K562 (cell line): ENCODE results near the gene GRK3. TPM values are rescaled to one million over a fixed set of nuclear protein-coding genes. Genes with fewer than 3 reads are reported as not detected.

Source experiments
- ARID1B ChIP-seq: fragments of 450-650 bp; IDR thresholded peaks from 2 replicates; pipeline ENCODE4 v1.6.1; 2016; ENCODE audit warnings: antibody characterized with exemption, mild to moderate bottlenecking, inconsistent platforms
- CBX5 ChIP-seq: IDR thresholded peaks from 2 replicates; pipeline ENCODE4 v1.6.1; 2014; ENCODE audit warnings: low read depth, borderline replicate concordance
- KHSRP ChIP-seq: fragments of 450-650 bp; IDR thresholded peaks from 2 replicates; pipeline ENCODE4 v1.6.1; 2017
- LARP7 ChIP-seq: fragments of 450-650 bp; IDR thresholded peaks from 2 replicates; pipeline ENCODE4 v1.6.1; 2016
- PHB2 ChIP-seq: fragments of 450-650 bp; IDR thresholded peaks from 2 replicates; pipeline ENCODE4 v1.6.1; 2017; ENCODE audit warnings: low read depth
- SIRT6 ChIP-seq: IDR thresholded peaks from one replicate; pipeline ENCODE4 v1.6.1; 2012; ENCODE audit warnings: low read depth, mild to moderate bottlenecking, control low read depth, inconsistent platforms, low read length, moderate library complexity
- SMARCC2 ChIP-seq: fragments of 450-650 bp; IDR thresholded peaks from 2 replicates; pipeline ENCODE4 v1.6.1; 2017; ENCODE audit warnings: antibody characterized with exemption, moderate library complexity, mild to moderate bottlenecking, low read depth
- SOX6 ChIP-seq: fragments of 450-650 bp; IDR thresholded peaks from 2 replicates; pipeline ENCODE4 v1.6.1; 2014; ENCODE audit warnings: mild to moderate bottlenecking
- SRSF3 ChIP-seq: fragments of 200-400 bp; formaldehyde crosslinking; IDR thresholded peaks from 2 replicates; pipeline ENCODE4 v1.6.1; 2016; ENCODE audit warnings: mild to moderate bottlenecking, low read length, moderate library complexity; ENCODE audit not compliant: insufficient read depth
- TAF1 ChIP-seq: IDR thresholded peaks from 2 replicates; pipeline ENCODE4 v1.6.1; 2011; ENCODE audit warnings: mild to moderate bottlenecking, low read length, moderate library complexity; ENCODE audit not compliant: insufficient read depth, control insufficient read depth, severe bottlenecking; ENCODE audit errors: extremely low read depth
- ZEB2 ChIP-seq: fragments of 450-650 bp; IDR thresholded peaks from 2 replicates; pipeline ENCODE4 v1.6.1; 2016
- ZNF134 ChIP-seq: fragments of 250-450 bp; sonication (Bioruptor Pico); conservative IDR thresholded peaks from 2 replicates; pipeline ENCODE4 v1.4.0; 2020
- ZNF561 ChIP-seq: fragments of 450-650 bp; formaldehyde crosslinking; conservative IDR thresholded peaks from 2 replicates; pipeline ENCODE4 v1.4.0; 2020; ENCODE audit warnings: mild to moderate bottlenecking, moderate library complexity
- ZNF589 ChIP-seq: fragments of 200-800 bp; sonication (Bioruptor generic); IDR thresholded peaks from 2 replicates; pipeline ENCODE4 v1.6.1; 2016; ENCODE audit warnings: low read depth, missing genetic modification characterization, missing compliant biosample characterization
- polyA plus RNA-seq, 8 experiments: library from polyadenylated mRNA; depleted of rRNA in 4 of 8; stranded (reverse) in 5 of 8; unstranded in 3 of 8; fragments of >200 nt; fragmentation: Nextera tagmentation in 2 of 8; fragmentation: Illumina TruSeq in 1 of 8; extraction: Ambion mirVana in 2 of 8; extraction: Trizol in 1 of 8; gene quantifications; 2 replicates each; pipeline versions ENCODE4 v1.2.1 to v1.2.3, GENCODE V29; 2011 to 2014; ENCODE audit warnings: inconsistent platforms in 1 of 8, missing spikeins in 1 of 8
- total RNA-seq, 7 experiments: library from RNA; depleted of rRNA in 6 of 7; stranded (reverse); fragments of >200 nt in 6 of 7; fragmentation: Illumina TruSeq in 2 of 7; extraction: Trizol in 2 of 7; gene quantifications; 2 replicates each; pipeline versions ENCODE4 v1.2.1 to v1.2.3, GENCODE V29; 2011 to 2021; ENCODE audit warnings: low replicate concordance in 1 of 7
- TF ChIP-seq, protein P1 (sequence below): sonication (generic); formaldehyde crosslinking; IDR thresholded peaks from 2 replicates; pipeline ENCODE4 v1.8.1; 2022; ENCODE audit warnings: missing genetic modification reagents
- TF ChIP-seq, protein P2 (sequence below): fragments of 250-450 bp; sonication (Bioruptor Pico); IDR thresholded peaks from 2 replicates; pipeline ENCODE4 v1.5.0; 2021; ENCODE audit warnings: mild to moderate bottlenecking, moderate library complexity
- TF ChIP-seq, protein P3 (sequence below), 2 experiments: fragments of 450-650 bp in 1 of 2; IDR thresholded peaks; 2 replicates each; pipeline ENCODE4 v1.6.1; 2011 to 2017; ENCODE audit warnings: low read depth in 2 of 2, antibody characterized with exemption in 1 of 2, borderline replicate concordance in 1 of 2, low read length in 1 of 2, mild to moderate bottlenecking in 1 of 2, mixed read lengths in 1 of 2; ENCODE audit not compliant: control insufficient read depth in 1 of 2
- TF ChIP-seq, protein P4 (sequence below): fragments of 250-450 bp; sonication (Bioruptor Pico); IDR thresholded peaks from 2 replicates; pipeline ENCODE4 v1.4.0; 2020
- TF ChIP-seq, protein P5 (sequence below): sonication (generic); formaldehyde crosslinking; IDR thresholded peaks from 2 replicates; pipeline ENCODE4 v1.4.0; 2020; ENCODE audit warnings: mild to moderate bottlenecking, missing genetic modification reagents

The GRK3 gene
- total and polyA plus RNA-seq, 9 of the 15 experiments (the other 6 are each of a cell fraction or from before 2014, with no cell fraction given) = 1.4 to 7.6 (median 3.6) TPM

DNA sequence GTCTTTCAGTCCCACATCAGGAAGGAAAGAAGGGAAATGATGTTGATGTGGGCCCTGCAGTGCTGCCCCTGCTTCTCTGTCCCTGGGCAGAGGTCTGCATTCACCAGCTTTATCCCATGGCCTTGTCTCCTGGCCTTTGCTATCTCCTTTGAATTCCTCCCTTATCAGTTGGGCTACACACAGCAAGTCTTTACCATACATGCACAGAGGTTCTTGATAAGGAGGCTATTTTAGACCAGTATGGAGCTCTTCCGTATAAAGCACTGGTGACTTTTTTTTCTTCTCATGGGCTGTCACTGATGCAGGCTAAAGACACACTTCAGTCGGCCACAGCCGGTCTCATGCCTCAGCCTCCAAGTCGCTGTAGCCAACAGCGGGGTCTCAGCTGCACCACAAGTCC, 197.7 kb downstream of the GRK3 start (continued):
- TF ChIP-seq, protein P1, sequence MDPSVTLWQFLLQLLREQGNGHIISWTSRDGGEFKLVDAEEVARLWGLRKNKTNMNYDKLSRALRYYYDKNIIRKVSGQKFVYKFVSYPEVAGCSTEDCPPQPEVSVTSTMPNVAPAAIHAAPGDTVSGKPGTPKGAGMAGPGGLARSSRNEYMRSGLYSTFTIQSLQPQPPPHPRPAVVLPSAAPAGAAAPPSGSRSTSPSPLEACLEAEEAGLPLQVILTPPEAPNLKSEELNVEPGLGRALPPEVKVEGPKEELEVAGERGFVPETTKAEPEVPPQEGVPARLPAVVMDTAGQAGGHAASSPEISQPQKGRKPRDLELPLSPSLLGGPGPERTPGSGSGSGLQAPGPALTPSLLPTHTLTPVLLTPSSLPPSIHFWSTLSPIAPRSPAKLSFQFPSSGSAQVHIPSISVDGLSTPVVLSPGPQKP = no peak
- TF ChIP-seq, protein P2, sequence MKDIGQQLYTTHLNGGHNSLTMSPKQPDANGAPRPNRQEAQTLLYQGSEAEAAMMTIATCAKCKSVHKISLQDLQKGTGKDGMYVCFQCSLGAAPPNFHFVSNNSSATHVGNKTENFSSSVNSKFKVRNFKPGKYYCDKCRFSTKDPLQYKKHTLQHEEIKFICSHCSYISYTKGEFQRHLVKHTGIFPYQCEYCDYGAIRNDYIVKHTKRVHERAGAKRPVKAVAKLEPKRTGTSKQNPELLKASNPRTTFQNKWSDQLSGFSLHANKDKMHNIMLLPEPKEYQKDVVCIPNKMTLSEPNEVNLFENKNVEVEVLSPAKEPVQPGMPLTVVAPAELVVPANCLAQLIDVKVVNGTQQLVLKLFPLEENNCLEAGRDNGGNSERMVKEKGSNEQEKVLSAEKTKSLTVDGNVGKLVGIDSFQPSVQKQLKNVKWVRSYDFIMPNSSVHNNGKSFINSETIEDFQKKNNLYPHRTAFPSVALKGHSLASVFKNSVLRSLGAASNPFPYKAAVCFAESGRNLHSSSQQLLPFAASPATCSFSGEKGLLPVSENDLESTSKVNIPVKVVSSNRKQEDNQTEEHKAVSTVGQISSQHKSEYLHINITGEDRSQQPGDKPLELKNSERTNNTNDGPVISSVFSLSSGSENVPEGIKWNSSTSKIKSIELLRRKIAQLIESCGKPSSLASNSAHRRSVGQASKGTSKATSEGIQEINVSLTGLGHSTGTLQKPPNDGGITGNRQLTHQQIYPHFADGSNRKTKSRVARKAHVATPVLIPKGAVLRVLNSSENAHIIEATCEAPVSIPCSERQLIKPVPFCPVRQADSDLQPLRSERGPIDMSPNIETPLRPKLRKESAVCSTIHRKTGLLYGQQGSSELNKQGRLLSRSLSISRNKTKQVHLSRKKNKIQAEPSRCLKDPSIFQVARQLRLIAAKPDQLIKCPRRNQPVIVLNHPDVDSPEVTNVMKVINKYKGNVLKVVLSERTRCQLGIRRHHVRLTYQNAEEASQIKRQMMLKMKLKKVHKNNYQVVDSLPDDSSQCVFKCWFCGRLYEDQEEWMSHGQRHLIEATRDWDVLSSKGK (CRISPR knock-in tag) = no peak
- peak; percentile 84 for TF ChIP-seq SOX6
- no peak for TF ChIP-seq CBX5
- TF ChIP-seq SRSF3 = no peak
- no peak for TF ChIP-seq SIRT6
- peak; percentile 57; the same call in 1 of the 2 replicates for TF ChIP-seq PHB2
- TF ChIP-seq, protein P3, sequence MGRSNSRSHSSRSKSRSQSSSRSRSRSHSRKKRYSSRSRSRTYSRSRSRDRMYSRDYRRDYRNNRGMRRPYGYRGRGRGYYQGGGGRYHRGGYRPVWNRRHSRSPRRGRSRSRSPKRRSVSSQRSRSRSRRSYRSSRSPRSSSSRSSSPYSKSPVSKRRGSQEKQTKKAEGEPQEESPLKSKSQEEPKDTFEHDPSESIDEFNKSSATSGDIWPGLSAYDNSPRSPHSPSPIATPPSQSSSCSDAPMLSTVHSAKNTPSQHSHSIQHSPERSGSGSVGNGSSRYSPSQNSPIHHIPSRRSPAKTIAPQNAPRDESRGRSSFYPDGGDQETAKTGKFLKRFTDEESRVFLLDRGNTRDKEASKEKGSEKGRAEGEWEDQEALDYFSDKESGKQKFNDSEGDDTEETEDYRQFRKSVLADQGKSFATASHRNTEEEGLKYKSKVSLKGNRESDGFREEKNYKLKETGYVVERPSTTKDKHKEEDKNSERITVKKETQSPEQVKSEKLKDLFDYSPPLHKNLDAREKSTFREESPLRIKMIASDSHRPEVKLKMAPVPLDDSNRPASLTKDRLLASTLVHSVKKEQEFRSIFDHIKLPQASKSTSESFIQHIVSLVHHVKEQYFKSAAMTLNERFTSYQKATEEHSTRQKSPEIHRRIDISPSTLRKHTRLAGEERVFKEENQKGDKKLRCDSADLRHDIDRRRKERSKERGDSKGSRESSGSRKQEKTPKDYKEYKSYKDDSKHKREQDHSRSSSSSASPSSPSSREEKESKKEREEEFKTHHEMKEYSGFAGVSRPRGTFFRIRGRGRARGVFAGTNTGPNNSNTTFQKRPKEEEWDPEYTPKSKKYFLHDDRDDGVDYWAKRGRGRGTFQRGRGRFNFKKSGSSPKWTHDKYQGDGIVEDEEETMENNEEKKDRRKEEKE (IDR thresholded peaks at IDR 0.05; ENCODE audit: borderline replicate concordance in 1 of 2, control insufficient read depth in 1 of 2, low read depth in 2 of 2, low read length in 1 of 2) = no peak
- TF ChIP-seq KHSRP = no peak
- TF ChIP-seq ZNF561 (CRISPR knock-in tag) = no peak
- TF ChIP-seq, protein P4, sequence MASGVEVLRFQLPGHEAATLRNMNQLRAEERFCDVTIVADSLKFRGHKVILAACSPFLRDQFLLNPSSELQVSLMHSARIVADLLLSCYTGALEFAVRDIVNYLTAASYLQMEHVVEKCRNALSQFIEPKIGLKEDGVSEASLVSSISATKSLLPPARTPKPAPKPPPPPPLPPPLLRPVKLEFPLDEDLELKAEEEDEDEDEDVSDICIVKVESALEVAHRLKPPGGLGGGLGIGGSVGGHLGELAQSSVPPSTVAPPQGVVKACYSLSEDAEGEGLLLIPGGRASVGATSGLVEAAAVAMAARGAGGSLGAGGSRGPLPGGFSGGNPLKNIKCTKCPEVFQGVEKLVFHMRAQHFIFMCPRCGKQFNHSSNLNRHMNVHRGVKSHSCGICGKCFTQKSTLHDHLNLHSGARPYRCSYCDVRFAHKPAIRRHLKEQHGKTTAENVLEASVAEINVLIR = no peak
- TF ChIP-seq ARID1B = peak; percentile 95
- TF ChIP-seq, protein P5, sequence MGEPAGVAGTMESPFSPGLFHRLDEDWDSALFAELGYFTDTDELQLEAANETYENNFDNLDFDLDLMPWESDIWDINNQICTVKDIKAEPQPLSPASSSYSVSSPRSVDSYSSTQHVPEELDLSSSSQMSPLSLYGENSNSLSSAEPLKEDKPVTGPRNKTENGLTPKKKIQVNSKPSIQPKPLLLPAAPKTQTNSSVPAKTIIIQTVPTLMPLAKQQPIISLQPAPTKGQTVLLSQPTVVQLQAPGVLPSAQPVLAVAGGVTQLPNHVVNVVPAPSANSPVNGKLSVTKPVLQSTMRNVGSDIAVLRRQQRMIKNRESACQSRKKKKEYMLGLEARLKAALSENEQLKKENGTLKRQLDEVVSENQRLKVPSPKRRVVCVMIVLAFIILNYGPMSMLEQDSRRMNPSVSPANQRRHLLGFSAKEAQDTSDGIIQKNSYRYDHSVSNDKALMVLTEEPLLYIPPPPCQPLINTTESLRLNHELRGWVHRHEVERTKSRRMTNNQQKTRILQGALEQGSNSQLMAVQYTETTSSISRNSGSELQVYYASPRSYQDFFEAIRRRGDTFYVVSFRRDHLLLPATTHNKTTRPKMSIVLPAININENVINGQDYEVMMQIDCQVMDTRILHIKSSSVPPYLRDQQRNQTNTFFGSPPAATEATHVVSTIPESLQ = no peak
- TF ChIP-seq ZNF134 (CRISPR knock-in tag) = no peak
- peak; percentile 25; the same call in 1 of the 2 replicates for TF ChIP-seq SMARCC2
- TF ChIP-seq ZEB2 = no peak
- TF ChIP-seq LARP7 = no peak
- peak; percentile 46; the same call in 1 of the 2 replicates for TF ChIP-seq ZNF589 (CRISPR knock-in tag)
- TF ChIP-seq TAF1 = no peak
